ENCODE results near the gene RPEL1.
"Not testable (repeated sequence)": the region's sequence is repeated elsewhere in the genome, so short reads cannot be mapped to it uniquely, and the experiment has no call there.

Gene RPEL1

DNA sequence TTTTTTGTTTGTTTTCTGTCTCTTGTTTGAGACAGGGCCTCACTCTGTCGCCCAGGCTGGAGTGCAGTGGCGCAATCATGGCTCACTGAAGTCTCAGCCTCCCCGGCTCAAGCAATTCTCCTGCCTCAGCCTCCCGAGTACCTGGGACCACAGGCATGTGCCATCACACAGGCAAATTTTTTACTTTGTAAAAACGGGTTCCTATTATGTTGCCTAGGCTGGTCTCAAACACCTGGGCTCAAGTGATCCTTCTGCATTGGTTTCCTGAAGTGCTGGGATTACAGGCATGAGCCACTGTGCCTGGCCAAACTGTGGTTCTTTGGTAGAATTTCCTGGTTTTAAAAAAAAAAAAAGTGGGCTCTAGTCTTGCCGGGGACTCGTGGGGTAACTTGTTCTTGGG lies at the start of gene RPEL1:
RPEL1 (plus strand) TSS at position 301 of the 400 bp plus-strand sequence. CDS start 110 bp downstream, outside the sequence.
- DNase-seq, result not testable (repeated sequence)

- DNase-seq, result no peak
Measured at GRCh38 chr10:103196516-103196915, 49.2 kb upstream of the RPEL1 start.

DNA sequence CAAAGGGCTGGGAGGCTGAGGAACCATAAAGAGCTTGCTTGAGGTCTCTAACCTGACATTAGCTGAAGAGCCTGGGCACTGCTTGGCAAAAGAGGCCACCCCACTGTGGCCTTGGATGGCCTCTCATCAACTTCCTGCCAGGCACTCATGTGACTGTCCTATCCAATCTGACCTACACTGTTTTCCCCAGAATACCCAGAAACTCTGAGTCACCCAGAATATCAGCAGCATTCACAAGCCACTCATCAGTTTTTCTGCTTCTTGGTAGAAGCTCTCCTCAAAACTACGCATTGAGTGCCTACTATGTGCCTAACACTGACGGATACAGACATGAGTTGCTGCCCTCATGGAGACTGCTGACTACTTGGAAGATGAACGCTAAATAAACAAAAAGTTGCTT lies 48.5 kb upstream of the RPEL1 start:
- no peak for DNase-seq

DNA sequence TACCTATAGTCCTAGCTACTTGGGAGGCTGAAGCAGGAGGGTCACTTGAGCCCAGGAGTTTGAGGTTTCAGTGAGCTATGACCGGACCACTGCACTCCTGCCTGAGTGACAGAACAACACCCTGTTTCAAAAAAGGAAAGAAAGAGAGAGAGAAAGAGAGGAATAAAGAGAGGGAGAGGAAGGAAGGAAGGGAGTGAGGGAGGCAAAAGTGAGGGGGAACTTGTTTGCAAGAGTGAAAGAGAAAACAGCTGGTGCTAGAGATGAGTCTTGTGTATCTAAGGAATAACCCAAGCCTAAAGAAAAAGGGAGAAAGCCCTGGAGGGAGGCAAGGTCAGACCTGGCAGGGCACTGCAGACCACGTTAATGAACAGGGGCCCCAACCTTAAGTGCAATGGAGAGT lies 47.8 kb upstream of the RPEL1 start:
- DNase-seq, result no peak

- DNase-seq, result no peak
Measured at GRCh38 chr10:103198648-103199047, 47.0 kb upstream of the RPEL1 start.

DNA sequence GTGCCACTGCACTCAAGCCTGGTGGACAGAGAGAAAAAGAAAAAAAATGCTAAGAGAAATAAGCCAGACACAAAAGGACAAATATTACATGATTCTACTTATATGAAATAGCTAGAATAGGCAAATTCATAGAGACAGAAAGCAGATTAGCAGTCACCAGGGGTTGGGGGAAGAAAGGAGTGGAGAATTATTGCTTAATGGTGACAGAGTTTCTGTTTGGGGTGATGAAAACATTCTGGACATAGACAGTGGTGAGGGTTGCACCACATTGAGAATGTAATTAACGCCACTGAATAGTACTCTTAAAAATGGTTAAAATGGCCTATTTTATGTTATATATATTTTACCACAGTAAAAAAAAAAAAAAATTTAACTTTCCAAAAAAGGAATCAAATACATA lies 46.2 kb upstream of the RPEL1 start:
- DNase-seq, result no peak

DNA sequence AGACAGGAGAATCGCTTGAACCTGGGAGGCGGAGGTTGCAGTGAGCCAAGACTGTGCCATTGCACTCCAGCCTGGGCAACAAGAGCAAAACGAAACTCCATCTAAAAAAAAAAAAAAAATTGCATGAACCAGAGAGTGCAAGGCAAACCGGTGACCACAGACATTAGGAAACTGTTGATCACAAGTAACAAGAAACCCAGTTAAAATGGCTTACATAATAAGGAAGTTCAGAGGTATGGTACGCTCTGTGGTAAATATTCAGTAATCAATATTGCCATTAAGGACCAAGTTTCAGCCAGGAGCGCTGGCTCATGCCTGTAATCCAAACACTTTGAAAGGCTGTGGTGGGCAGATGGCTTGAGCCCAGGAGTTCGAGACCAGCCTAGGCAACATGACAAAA lies 43.4 kb upstream of the RPEL1 start:
- no peak for DNase-seq

DNA sequence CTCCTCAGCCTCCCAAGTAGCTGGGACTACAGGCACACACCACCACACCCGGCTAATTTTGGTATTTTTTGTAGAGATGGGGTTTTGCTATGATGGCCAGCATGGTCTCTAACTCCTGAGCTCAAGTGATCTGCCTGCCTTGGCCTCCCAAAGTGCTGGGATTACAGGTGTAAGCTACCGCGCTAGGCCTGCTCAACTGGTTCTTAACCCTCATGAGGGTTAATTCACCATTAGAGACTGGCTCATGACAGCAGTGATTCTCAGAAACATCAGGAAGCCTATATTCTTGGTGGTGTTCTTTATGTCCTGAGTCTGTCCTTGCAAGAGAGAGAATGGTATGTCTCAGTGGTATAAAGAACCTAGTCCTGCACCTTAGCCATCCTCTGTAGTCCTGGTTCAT lies 42.2 kb upstream of the RPEL1 start:
- no peak for DNase-seq

DNA sequence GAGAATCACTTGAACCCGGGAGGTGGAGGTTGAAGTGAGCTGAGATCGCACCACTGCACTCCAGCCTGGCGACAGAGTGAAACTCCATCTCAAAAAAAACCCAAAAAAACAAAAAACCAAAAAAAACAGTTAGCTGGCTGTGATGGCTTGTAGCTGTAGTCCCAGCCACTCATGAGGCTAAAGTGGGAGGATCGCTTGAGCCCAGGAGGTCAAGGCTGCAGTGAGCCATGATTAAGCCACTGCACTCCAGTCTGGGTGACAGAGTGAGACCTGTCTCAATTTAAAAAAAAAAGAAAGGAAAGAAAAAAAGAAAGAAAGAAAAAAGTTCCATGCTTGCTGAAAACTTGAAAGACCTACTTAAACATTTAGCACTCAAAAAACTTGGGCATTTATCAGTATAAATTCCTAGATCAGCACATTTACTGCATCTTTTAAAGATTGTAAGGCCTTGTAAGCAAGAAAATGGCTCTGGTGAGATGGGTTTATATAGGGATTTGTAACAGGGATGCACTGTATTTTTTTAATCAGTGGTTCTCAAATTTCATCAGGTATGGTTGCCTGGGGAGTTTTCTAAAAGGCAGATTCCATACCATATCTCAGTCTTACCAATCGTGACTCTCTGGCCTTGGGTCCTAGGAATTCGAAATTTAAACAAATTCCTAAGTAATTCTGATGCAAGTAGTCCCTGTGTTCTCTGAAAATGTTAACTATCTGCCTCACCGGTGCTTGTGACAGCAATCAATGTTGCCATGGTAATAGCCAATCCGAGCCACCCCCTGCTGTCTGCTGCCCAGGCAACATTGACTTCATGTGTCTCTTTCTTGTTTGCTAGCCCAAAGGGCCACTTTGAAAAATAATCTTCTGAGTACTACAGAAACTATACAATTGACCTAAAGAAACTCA lies 41.1 kb upstream of the RPEL1 start:
- no peak for DNase-seq

- DNase-seq, result not testable (repeated sequence)
Measured at GRCh38 chr10:103205401-103205800, 40.3 kb upstream of the RPEL1 start.

DNA sequence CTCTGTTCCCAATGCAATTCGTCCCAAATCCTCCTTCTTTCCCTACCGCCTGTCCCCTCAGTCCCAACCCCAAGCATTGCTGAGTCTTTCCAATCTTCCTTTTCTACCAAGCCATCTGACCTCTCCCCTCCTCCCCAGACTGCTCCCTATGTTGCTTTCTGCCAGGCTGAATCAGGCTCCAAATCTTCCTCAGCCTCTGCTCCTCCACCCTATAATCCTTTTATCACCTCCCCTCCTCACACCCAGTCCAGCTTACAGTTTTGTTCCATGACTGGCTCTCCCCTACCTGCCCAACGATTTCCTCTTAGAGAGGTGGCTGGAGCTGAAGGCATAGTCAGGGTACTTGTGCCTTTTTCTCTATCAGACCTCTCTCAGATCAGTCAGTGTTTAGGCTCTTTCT lies 39.0 kb upstream of the RPEL1 start:
- not testable (repeated sequence) for DNase-seq

GRCh38 chr10:103207141-103207540 lies 38.5 kb upstream of the RPEL1 start:
- no peak for DNase-seq

- DNase-seq, result not testable (repeated sequence)
Measured at GRCh38 chr10:103207643-103208042, 38.0 kb upstream of the RPEL1 start.

GRCh38 chr10:103210262-103210661 lies 35.4 kb upstream of the RPEL1 start:
- not testable (repeated sequence) for DNase-seq

GRCh38 chr10:103215601-103216000 lies 30.1 kb upstream of the RPEL1 start:
- no peak for DNase-seq

GRCh38 chr10:103216362-103216761 lies 29.3 kb upstream of the RPEL1 start:
- not testable (repeated sequence) for DNase-seq

GRCh38 chr10:103224133-103224532 lies 21.6 kb upstream of the RPEL1 start:
- DNase-seq, result no peak

GRCh38 chr10:103224721-103225120 lies 21.0 kb upstream of the RPEL1 start:
- DNase-seq, result not testable (repeated sequence)

DNA sequence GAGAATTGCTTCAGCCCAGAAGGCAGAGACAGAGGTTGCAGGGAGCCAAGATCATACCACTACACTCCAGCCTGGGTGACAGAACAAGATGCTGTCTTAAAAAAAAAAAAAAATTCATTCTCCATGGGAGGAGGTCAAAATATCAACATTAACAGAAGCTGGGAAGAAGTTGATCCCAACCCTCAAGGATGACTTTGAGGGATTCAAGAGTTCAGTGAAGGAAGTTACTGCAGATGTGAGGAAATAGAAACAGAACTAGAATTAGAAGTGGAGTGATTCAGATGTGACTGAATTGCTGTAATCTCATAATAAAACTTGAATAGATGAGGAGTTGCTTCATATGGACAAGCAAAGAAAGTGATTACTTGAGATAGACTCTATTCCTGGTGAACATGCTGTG lies 19.7 kb upstream of the RPEL1 start:
- no peak for DNase-seq

DNA sequence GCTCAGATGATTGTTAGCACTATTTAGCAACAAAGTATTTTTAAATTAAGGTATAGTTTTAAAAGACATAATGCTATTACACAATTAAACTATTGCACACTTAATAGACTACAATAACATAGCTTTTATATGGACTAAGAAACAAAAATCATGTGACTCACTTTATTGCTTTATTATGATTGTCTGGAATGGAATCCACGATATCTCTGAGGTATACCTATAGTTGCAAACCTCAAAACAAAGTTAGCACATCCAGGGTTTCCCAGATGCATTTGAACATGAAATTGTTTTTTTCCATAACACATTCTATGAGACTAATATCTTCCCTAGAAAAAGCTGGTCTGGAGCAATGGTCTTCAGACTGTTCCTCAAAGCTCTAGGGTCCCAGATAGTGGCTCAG lies 18.3 kb upstream of the RPEL1 start:
- DNase-seq, result no peak

- no peak for DNase-seq
Measured at GRCh38 chr10:103231047-103231551, 14.6 kb upstream of the RPEL1 start.

DNA sequence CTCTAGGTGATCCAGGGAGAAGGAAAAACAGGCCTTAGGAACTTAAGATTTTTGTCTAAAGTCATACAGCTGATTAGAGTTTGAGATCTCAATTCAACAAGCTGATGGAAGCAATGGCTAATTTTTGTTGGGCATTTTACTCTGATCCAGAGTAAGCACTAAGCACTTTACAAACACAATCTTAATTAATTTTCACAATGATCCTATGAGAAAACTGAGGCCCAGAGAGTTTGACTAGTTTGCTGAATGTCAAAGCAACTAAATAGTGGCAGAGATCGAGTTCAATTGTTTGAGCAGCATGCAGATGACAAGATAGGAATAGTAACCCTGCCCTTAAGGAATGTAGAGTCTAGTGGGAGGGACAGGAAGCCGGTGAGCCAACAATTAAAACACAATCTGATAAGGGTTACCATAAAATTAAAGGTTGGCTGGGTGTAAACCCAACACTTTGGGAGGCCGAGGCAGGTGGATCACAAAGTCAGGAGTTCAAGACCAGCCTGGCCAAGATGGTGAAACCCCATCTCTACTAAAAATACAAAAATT lies 13.5 kb upstream of the RPEL1 start:
- no peak for DNase-seq

GRCh38 chr10:103232772-103233488 lies 12.8 kb upstream of the RPEL1 start:
- DNase-seq, result no peak

DNA sequence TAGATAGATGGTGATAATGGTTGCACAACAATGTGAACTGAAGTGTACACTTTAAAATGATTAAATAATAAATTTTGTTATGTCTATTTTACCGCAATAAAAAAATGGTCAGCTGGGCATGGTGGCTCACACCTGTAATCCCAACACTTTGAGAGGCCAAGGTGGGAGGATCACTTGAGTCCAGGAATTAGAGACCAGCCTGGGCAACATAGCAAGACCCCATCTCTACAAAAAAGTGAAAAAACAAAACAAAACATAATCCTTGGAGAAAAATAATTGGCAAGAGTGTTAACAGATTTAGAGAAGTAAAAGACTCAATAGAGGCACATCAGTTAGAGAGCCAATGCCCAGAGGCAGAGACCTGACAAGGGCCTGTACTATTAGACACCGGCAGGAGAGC lies 9.9 kb upstream of the RPEL1 start:
- no peak for DNase-seq

Measured in NCI-H510A (cell line).